Testis (tissue), 3 donors: ENCODE data around the gene GABRB2. TPM values are rescaled to one million over a fixed set of nuclear protein-coding genes. Genes with fewer than 3 reads are reported as not detected.

Experiments used
- DNase-seq: peaks from one replicate; pipeline ENCODE4 v3.0.0-alpha.2; 2019
- H3K27ac ChIP-seq, 2 donors: fragments of 200-600 bp; sonication (generic); one replicate each; pipeline ENCODE4 v1.5.1; 2019
- H3K27me3 ChIP-seq: fragments of 200-600 bp; sonication (generic); one replicate; pipeline ENCODE4 v1.5.1; 2019
- H3K36me3 ChIP-seq: fragments of 200-600 bp; sonication (generic); one replicate; pipeline ENCODE4 v1.5.1; 2017; ENCODE audit warnings: low read depth; ENCODE audit errors: missing control alignments
- H3K4me1 ChIP-seq: fragments of 200-600 bp; sonication (generic); one replicate; pipeline ENCODE4 v1.5.1; 2019
- H3K4me3 ChIP-seq, 2 donors: fragments of 200-600 bp; sonication (generic); one replicate each; pipeline ENCODE4 v1.5.1; 2017 to 2019
- H3K9me3 ChIP-seq: fragments of 200-600 bp; sonication (generic); one replicate; pipeline ENCODE4 v1.5.1; 2017
- POLR2A ChIP-seq: fragments of 450-650 bp; IDR thresholded peaks from one replicate; pipeline ENCODE4 v1.6.1; 2017; ENCODE audit warnings: antibody characterized with exemption, mild to moderate bottlenecking, moderate library complexity
- WGBS, 2 donors: methylation state at CpG; one replicate each; pipeline ENCODE4 v1.1.5; 2018; 5-methylcytosine and 5-hydroxymethylcytosine counted together
- intact Hi-C: fragments of 100-400 bp; cut with DNase I; formaldehyde crosslinking; loops from one replicate; pipeline ENCODE4 v1.15.1; 2023; ENCODE audit warnings: low total_unique reads
- polyA plus RNA-seq: library from polyadenylated mRNA; stranded (reverse); fragments of 350-450 nt; fragmentation: Illumina TruSeq; extraction: RNeasy Lipid Tissue Mini Kit (QIAGEN cat#74804); gene quantifications from one replicate; pipeline ENCODE4 v1.2.3, GENCODE V29; 2014; ENCODE audit warnings: low read depth, low replicate concordance; ENCODE audit not compliant: insufficient read depth
- total RNA-seq, 2 donors: library from RNA; depleted of rRNA; stranded (reverse); fragments of >200 nt; gene quantifications; one replicate each; pipeline ENCODE4 v1.2.3, GENCODE V29; 2016
- TF ChIP-seq, protein P1 (sequence below), 3 experiments: fragments of 450-650 bp in 2 of 3; fragments of 200-600 bp in 1 of 3; sonication (generic) in 1 of 3; IDR thresholded peaks; one replicate each; pipeline ENCODE4 v1.5.1; 2016 to 2019; ENCODE audit warnings: antibody characterized with exemption in 3 of 3, mild to moderate bottlenecking in 2 of 3, moderate library complexity in 1 of 3

GABRB2 gene
- total and polyA plus RNA-seq, 3 donors from 2014 or later: 1.3 to 4.7 (median 4.0) TPM

DNA sequence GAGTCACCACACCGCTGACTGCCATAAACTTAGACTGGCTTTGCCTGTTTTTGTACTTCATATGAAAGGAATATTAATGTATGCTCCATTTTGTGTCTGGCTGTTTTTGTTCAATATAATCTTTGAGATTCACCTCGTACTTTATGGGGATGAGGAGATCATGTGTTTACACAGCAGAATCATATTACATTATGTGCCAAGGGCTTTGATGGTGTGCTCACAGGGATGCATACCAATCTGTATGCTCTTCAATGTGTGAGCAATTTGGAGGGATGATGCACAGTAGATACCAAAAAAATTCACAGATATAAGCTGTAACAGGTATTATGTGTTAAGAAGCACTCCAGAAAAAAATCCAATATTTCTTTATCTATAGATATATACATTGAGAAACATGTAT, 113.7 kb downstream of the GABRB2 start:
- intact Hi-C loops: no loop called here
- WGBS, 2 donors: 85 to 90% methylated on average over 2 of the region's 2 CpGs
- Histone ChIP-seq H3K4me3 (no peak overlapping the region), H3K27ac (no peak overlapping the region), H3K9me3 (no peaks in the 10 kb centered on the region), H3K36me3 (no peaks in the 10 kb centered on the region), H3K27me3 (no peaks in the 10 kb centered on the region), H3K4me1 (no peaks in the 10 kb centered on the region)
- no peak for TF ChIP-seq POLR2A
- TF ChIP-seq, protein P1, sequence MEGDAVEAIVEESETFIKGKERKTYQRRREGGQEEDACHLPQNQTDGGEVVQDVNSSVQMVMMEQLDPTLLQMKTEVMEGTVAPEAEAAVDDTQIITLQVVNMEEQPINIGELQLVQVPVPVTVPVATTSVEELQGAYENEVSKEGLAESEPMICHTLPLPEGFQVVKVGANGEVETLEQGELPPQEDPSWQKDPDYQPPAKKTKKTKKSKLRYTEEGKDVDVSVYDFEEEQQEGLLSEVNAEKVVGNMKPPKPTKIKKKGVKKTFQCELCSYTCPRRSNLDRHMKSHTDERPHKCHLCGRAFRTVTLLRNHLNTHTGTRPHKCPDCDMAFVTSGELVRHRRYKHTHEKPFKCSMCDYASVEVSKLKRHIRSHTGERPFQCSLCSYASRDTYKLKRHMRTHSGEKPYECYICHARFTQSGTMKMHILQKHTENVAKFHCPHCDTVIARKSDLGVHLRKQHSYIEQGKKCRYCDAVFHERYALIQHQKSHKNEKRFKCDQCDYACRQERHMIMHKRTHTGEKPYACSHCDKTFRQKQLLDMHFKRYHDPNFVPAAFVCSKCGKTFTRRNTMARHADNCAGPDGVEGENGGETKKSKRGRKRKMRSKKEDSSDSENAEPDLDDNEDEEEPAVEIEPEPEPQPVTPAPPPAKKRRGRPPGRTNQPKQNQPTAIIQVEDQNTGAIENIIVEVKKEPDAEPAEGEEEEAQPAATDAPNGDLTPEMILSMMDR (IDR thresholded peaks at IDR 0.05): no peak
- DNase-seq: no peak

DNA sequence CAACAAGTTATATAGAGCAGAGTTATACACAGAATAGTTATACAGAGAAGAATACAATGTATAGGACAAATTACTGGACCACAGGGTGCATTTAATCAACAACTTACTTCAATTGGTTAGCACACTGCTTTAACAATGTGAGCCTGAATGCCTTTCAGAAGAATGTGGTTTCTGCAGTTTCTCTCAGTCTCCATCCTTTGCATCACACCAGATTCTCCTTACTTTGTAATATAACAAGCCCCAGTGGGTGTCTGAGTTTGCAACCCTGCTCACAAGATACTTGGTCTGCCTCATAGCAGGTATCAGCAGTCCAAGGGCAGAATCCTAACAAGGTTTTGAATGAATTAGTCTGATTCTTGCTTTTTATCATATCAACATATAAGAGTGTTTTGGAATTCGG, 114.6 kb downstream of the GABRB2 start:
- H3K36me3 ChIP-seq: no peaks in the 10 kb centered on the region
- TF ChIP-seq, protein P1 (IDR thresholded peaks at IDR 0.05): no peak
- TF ChIP-seq POLR2A: no peak
- H3K27me3 ChIP-seq: no peaks in the 10 kb centered on the region
- 92 to 93% methylated on average over 1 of the region's 1 CpG for WGBS, 2 donors
- no peaks in the 10 kb centered on the region for H3K4me1 ChIP-seq
- H3K27ac ChIP-seq: no peak overlapping the region
- H3K4me3 ChIP-seq: no peak overlapping the region
- DNase-seq: no peak
- intact Hi-C loops: no loop called here
- H3K9me3 ChIP-seq: no peaks in the 10 kb centered on the region

DNA sequence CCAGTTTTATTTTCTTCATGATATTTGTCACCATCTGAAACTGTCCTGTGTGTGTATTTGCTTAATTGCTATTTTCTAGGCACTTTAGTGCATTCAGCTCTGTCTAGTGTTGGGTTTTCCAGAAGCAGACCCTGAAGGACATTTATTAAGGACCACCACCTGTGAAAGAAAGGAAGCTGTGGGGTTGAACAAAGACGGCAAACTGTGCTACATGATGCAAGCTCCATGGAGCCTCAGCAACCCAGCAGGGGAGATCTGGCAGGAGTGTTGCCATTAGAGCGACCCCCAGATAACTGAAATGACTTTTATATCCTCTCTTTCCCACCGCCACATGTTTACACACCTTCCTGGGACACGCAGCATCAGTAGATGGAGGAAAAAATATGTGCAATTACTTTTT, 125.5 kb downstream of the GABRB2 start:
- Histone ChIP-seq H3K9me3 (no peaks in the 10 kb centered on the region), H3K27ac (no peak overlapping the region), H3K36me3 (no peaks in the 10 kb centered on the region), H3K4me3 (no peak overlapping the region), H3K4me1 (no peaks in the 10 kb centered on the region), H3K27me3 (no peaks in the 10 kb centered on the region)
- intact Hi-C loops: no loop called here
- TF ChIP-seq POLR2A: no peak
- TF ChIP-seq, protein P1 (IDR thresholded peaks at IDR 0.05): no peak
- DNase-seq: no peak
- 85 to 92% methylated on average over 4 of the region's 4 CpGs for WGBS, 2 donors

DNA sequence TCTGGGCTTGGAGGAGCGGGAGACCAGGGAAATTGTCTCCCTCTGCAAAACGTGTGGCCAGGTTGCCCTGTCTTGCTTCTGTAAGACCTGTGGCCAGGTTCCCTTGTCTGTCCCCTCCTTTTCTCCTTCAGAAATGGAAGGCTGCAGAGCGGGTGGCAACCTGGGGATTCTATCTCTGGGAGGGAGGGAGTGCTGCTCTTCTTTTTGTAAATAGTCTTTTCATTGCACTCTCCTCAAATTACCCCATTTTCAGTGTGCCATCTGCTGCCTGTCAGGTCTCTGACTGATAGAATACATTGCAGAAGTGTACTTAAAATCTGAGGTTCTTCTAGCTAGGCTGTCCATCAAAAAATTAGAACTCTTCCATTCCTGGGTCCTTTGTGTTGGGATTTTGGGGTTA, 126.0 kb downstream of the GABRB2 start:
- no peak overlapping the region for H3K27ac ChIP-seq
- no peak for TF ChIP-seq POLR2A
- TF ChIP-seq, protein P1 (IDR thresholded peaks at IDR 0.05): no peak
- DNase-seq: no peak
- H3K27me3 ChIP-seq: no peaks in the 10 kb centered on the region
- no peaks in the 10 kb centered on the region for H3K36me3 ChIP-seq
- 69 to 79% methylated on average over 3 of the region's 3 CpGs for WGBS, 2 donors
- no peaks in the 10 kb centered on the region for H3K4me1 ChIP-seq
- intact Hi-C loops: no loop called here
- H3K4me3 ChIP-seq: no peak overlapping the region
- no peaks in the 10 kb centered on the region for H3K9me3 ChIP-seq

DNA sequence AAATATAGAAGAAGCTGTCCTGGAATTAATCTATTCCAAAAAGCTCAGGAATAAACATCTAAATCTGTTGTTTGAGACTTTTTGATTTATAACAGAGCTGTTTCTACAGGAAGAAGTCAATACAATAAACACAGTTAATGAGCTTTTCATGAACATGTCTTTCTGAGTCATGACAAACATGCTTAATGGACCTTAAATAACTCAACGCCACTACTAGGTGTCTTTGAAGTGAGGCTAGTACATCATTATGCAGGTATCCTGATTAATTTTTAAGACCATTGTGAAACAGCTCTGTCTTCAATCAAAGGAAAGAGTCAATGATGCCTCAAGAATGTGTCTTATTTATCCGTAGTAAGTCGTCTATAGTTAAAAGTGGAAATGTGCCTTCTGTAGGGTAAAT, 131.6 kb downstream of the GABRB2 start:
- intact Hi-C loops: no loop called here
- Histone ChIP-seq H3K27ac (no peak overlapping the region), H3K4me3 (no peak overlapping the region), H3K36me3 (no peaks in the 10 kb centered on the region), H3K27me3 (no peaks in the 10 kb centered on the region), H3K9me3 (no peaks in the 10 kb centered on the region), H3K4me1 (no peaks in the 10 kb centered on the region)
- 90 to 91% methylated on average over 3 of the region's 3 CpGs for WGBS, 2 donors
- TF ChIP-seq POLR2A: no peak
- TF ChIP-seq, protein P1 (IDR thresholded peaks at IDR 0.05): no peak
- DNase-seq: no peak
